ENCODE measurements around the gene TAF6L. TPM values are rescaled to one million over a fixed set of nuclear protein-coding genes. Genes with fewer than 3 reads are reported as not detected.

Gene TAF6L
- total RNA-seq, 6 donors from 2014 or later, result 16.7 to 51.3 (median 27.0) TPM

- H3K27me3 ChIP-seq, result no peaks in the 10 kb centered on the region
- no peak for DNase-seq
- TF ChIP-seq EP300 (IDR thresholded peaks at IDR 0.05), result no peak
- peak in 1 of 6 experiments; percentile 3 for TF ChIP-seq CTCF (IDR thresholded peaks at IDR 0.05)
- H3K27ac ChIP-seq, result peak overlapping the region; percentile 86 to 95 (median 93)
- H3K36me3 ChIP-seq, result peaks cover 22 to 43% (median 27%) of the 10 kb centered on the region in 4 donors
- no peak for ATAC-seq (ENCODE audit: low FRiP score in 2 of 2)
- H3K9me3 ChIP-seq, result no peaks in the 10 kb centered on the region
- 0 to 1% methylated on average over 30 to 46 of the region's 51 CpGs for WGBS, 2 donors
- H3K4me3 ChIP-seq, result peak overlapping the region; percentile 84 to 100 (median 98)
- H3K4me1 ChIP-seq, result peaks cover 41 to 58% (median 46%) of the 10 kb centered on the region in 4 donors
These were observed 44.9 kb upstream of the TAF6L start for GRCh38 chr11:62726156-62726914.

- H3K4me1 ChIP-seq, result peaks cover 40 to 61% (median 47%) of the 10 kb centered on the region in 4 donors
- no peak for DNase-seq
- H3K4me3 ChIP-seq, result peak overlapping the region; percentile 84 to 100 (median 98)
- ATAC-seq (ENCODE audit: low FRiP score in 2 of 2), result peak in 1 of 2 donors; percentile 26
- 0% methylated on average over 7 to 11 of the region's 37 CpGs for WGBS, 2 donors
- H3K9me3 ChIP-seq, result no peaks in the 10 kb centered on the region
- TF ChIP-seq POLR2AphosphoS5 (IDR thresholded peaks at IDR 0.05), result no peak
- TF ChIP-seq POLR2A (IDR thresholded peaks at IDR 0.05), result no peak
- no peak for TF ChIP-seq EP300 (IDR thresholded peaks at IDR 0.05)
- TF ChIP-seq CTCF (IDR thresholded peaks at IDR 0.05), result peak in 1 of 6 experiments; percentile 5
- no peaks in the 10 kb centered on the region for H3K27me3 ChIP-seq
- peaks cover 17 to 43% (median 24%) of the 10 kb centered on the region in 4 donors for H3K36me3 ChIP-seq
- peak overlapping the region; percentile 86 to 95 (median 93) for H3K27ac ChIP-seq
These were observed 44.4 kb upstream of the TAF6L start for GRCh38 chr11:62726915-62727164.

- 0 to 1% methylated on average over 24 to 32 of the region's 72 CpGs for WGBS, 2 donors
- H3K27ac ChIP-seq, result peak within 1 kb of the TSS; percentile 86 to 95 (median 93)
- TF ChIP-seq EP300 (IDR thresholded peaks at IDR 0.05) (peak in 1 of 4 donors; percentile 59), CTCF (IDR thresholded peaks at IDR 0.05) (peak in 5 of 6 experiments; percentile 14 to 28 (median 20)), POLR2AphosphoS5 (IDR thresholded peaks at IDR 0.05) (peak; percentile 95 to 97), POLR2A (IDR thresholded peaks at IDR 0.05) (peak; percentile 73 to 99 (median 89))
- DNase-seq, result peak; percentile 99
- H3K36me3 ChIP-seq, result peaks cover 13 to 42% (median 19%) of the 10 kb centered on the region in 4 donors
- H3K27me3 ChIP-seq, result no peaks in the 10 kb centered on the region
- no peaks in the 10 kb centered on the region for H3K9me3 ChIP-seq
- H3K4me3 ChIP-seq, result peak within 1 kb of the TSS; percentile 84 to 100 (median 98)
- peaks cover 39 to 61% (median 48%) of the 10 kb centered on the region in 4 donors for H3K4me1 ChIP-seq
- peak; percentile 95 to 98 for ATAC-seq (ENCODE audit: low FRiP score in 2 of 2)
These were observed 43.9 kb upstream of the TAF6L start, which contains the start of gene HNRNPUL2 for GRCh38 chr11:62727165-62727871. HNRNPUL2 (minus strand) TSS chr11:62727457; CDS start chr11:62727156, 301 bp downstream.

GRCh38 chr11:62727872-62728170, 43.4 kb upstream of the TAF6L start:
- no peak for TF ChIP-seq CTCF (IDR thresholded peaks at IDR 0.05)
- TF ChIP-seq EP300 (IDR thresholded peaks at IDR 0.05), result no peak
- TF ChIP-seq POLR2AphosphoS5 (IDR thresholded peaks at IDR 0.05), result no peak
- TF ChIP-seq POLR2A (IDR thresholded peaks at IDR 0.05), result no peak
- peak overlapping the region; percentile 51 to 98 (median 90) for H3K4me3 ChIP-seq
- peaks cover 13 to 42% (median 14%) of the 10 kb centered on the region in 4 donors for H3K36me3 ChIP-seq
- ATAC-seq (ENCODE audit: low FRiP score in 2 of 2), result peak; percentile 87 to 92
- no peaks in the 10 kb centered on the region for H3K27me3 ChIP-seq
- peak in 1 of 2 donors; percentile 84 for DNase-seq
- no peaks in the 10 kb centered on the region for H3K9me3 ChIP-seq
- H3K27ac ChIP-seq, result peak overlapping the region; percentile 86 to 95 (median 93)
- 0 to 1% methylated on average over 20 of the region's 20 CpGs for WGBS, 2 donors
- peaks cover 39 to 61% (median 49%) of the 10 kb centered on the region in 4 donors for H3K4me1 ChIP-seq

All from upper lobe of left lung (tissue), 6 donors.